Lower leg skin (tissue), 3 donors: ENCODE results near the gene FAAH.

Source experiments
- CTCF ChIP-seq, 3 donors: fragments of 450-650 bp; IDR thresholded peaks; one replicate each; pipeline ENCODE4 v1.5.1; 2016; ENCODE audit warnings: antibody characterized with exemption in 3 of 3, mild to moderate bottlenecking in 3 of 3, moderate library complexity in 2 of 3
- POLR2A ChIP-seq, 2 donors: fragments of 450-650 bp; IDR thresholded peaks; one replicate each; pipeline ENCODE4 v1.6.1; 2016 to 2017; ENCODE audit warnings: antibody characterized with exemption in 2 of 2, mild to moderate bottlenecking in 1 of 2, moderate library complexity in 1 of 2

GRCh38 chr1:46372431-46372830 is 21.7 kb upstream of the FAAH start:
- TF ChIP-seq CTCF (IDR thresholded peaks at IDR 0.05) = no peak
- no peak for TF ChIP-seq POLR2A (IDR thresholded peaks at IDR 0.05)
